ENCODE measurements around the gene METTL21A.

GRCh38 chr2:207621501-207622039, 3.6 kb downstream of the METTL21A start:
- TF ChIP-seq, protein P1, sequence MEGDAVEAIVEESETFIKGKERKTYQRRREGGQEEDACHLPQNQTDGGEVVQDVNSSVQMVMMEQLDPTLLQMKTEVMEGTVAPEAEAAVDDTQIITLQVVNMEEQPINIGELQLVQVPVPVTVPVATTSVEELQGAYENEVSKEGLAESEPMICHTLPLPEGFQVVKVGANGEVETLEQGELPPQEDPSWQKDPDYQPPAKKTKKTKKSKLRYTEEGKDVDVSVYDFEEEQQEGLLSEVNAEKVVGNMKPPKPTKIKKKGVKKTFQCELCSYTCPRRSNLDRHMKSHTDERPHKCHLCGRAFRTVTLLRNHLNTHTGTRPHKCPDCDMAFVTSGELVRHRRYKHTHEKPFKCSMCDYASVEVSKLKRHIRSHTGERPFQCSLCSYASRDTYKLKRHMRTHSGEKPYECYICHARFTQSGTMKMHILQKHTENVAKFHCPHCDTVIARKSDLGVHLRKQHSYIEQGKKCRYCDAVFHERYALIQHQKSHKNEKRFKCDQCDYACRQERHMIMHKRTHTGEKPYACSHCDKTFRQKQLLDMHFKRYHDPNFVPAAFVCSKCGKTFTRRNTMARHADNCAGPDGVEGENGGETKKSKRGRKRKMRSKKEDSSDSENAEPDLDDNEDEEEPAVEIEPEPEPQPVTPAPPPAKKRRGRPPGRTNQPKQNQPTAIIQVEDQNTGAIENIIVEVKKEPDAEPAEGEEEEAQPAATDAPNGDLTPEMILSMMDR (IDR thresholded peaks at IDR 0.05): no peak
- TF ChIP-seq POLR2A (IDR thresholded peaks at IDR 0.05): no peak
